Sigmoid colon (tissue), 4 donors: Measurements from ENCODE around the gene MLF1.

ENCODE experiments used
- EP300 ChIP-seq, 4 donors: sonication (generic); formaldehyde crosslinking; IDR thresholded peaks; one replicate each; pipeline ENCODE4 v1.6.1; 2017; ENCODE audit warnings: antibody characterized with exemption in 4 of 4
- POLR2A ChIP-seq, 2 donors: fragments of 450-650 bp; IDR thresholded peaks; one replicate each; pipeline ENCODE4 v1.6.1; 2016; ENCODE audit warnings: antibody characterized with exemption in 2 of 2, mild to moderate bottlenecking in 2 of 2, moderate library complexity in 2 of 2
- POLR2AphosphoS5 ChIP-seq, 4 donors: sonication (generic); formaldehyde crosslinking; IDR thresholded peaks; one replicate each; pipeline ENCODE4 v1.6.1; 2017; ENCODE audit warnings: antibody characterized with exemption in 4 of 4
- TF ChIP-seq, protein P1 (sequence below), 4 experiments: fragments of 450-650 bp in 3 of 4; fragments of 200-600 bp in 1 of 4; IDR thresholded peaks; one replicate each; pipeline ENCODE4 v1.5.1; 2016 to 2019; ENCODE audit warnings: antibody characterized with exemption in 4 of 4, mild to moderate bottlenecking in 3 of 4, moderate library complexity in 2 of 4

- TF ChIP-seq, protein P1, sequence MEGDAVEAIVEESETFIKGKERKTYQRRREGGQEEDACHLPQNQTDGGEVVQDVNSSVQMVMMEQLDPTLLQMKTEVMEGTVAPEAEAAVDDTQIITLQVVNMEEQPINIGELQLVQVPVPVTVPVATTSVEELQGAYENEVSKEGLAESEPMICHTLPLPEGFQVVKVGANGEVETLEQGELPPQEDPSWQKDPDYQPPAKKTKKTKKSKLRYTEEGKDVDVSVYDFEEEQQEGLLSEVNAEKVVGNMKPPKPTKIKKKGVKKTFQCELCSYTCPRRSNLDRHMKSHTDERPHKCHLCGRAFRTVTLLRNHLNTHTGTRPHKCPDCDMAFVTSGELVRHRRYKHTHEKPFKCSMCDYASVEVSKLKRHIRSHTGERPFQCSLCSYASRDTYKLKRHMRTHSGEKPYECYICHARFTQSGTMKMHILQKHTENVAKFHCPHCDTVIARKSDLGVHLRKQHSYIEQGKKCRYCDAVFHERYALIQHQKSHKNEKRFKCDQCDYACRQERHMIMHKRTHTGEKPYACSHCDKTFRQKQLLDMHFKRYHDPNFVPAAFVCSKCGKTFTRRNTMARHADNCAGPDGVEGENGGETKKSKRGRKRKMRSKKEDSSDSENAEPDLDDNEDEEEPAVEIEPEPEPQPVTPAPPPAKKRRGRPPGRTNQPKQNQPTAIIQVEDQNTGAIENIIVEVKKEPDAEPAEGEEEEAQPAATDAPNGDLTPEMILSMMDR (IDR thresholded peaks at IDR 0.05): no peak
- TF ChIP-seq POLR2AphosphoS5 (IDR thresholded peaks at IDR 0.05) (no peak), POLR2A (IDR thresholded peaks at IDR 0.05) (no peak), EP300 (IDR thresholded peaks at IDR 0.05) (no peak)
Measured at GRCh38 chr3:158642474-158643210, 71.6 kb downstream of the MLF1 start.
